HG03520 (cell line): ENCODE measurements around the gene GHRL.
"Not testable (repeated sequence)": the region's sequence is repeated elsewhere in the genome, so short reads cannot be mapped to it uniquely, and the experiment has no call there.

Experiments
- ATAC-seq: cut with Tn5 transposase; IDR thresholded peaks from one replicate; pipeline ENCODE4 v1.9.1; 2021; ENCODE audit warnings: mild to moderate bottlenecking, moderate library complexity; ENCODE audit not compliant: unreplicated experiment

The GHRL gene

GRCh38 chr3:10300087-10300486 is 7.3 kb upstream of the GHRL start:
- ATAC-seq, result no peak

GRCh38 chr3:10299679-10300078 is 6.9 kb upstream of the GHRL start:
- no peak for ATAC-seq

GRCh38 chr3:10299175-10299574 is 6.4 kb upstream of the GHRL start:
- ATAC-seq, result no peak

- not testable (repeated sequence) for ATAC-seq
These were observed 5.3 kb upstream of the GHRL start for GRCh38 chr3:10298064-10298463.

- no peak for ATAC-seq
These were observed 1.4 kb upstream of the GHRL start for GRCh38 chr3:10294030-10294586.

GRCh38 chr3:10291641-10292040 is 1.1 kb downstream of the GHRL start:
- ATAC-seq, result no peak

- ATAC-seq, result no peak
These were observed 2.1 kb downstream of the GHRL start for GRCh38 chr3:10290481-10291176.

- no peak for ATAC-seq
These were observed 2.9 kb downstream of the GHRL start for GRCh38 chr3:10289787-10290355.

- no peak for ATAC-seq
These were observed 3.7 kb downstream of the GHRL start for GRCh38 chr3:10289077-10289476.

- no peak for ATAC-seq
These were observed 4.2 kb downstream of the GHRL start for GRCh38 chr3:10288575-10288960.

GRCh38 chr3:10287936-10288574 is 4.7 kb downstream of the GHRL start:
- ATAC-seq, result no peak

GRCh38 chr3:10286596-10287295 is 6.0 kb downstream of the GHRL start:
- ATAC-seq, result no peak

GRCh38 chr3:10286133-10286524 is 6.6 kb downstream of the GHRL start:
- ATAC-seq, result no peak

GRCh38 chr3:10285272-10286132 is 7.2 kb downstream of the GHRL start:
- ATAC-seq, result no peak

- ATAC-seq, result no peak
These were observed 8.3 kb downstream of the GHRL start for GRCh38 chr3:10284496-10284895.

- ATAC-seq, result no peak
These were observed 9.1 kb downstream of the GHRL start for GRCh38 chr3:10283638-10284037.

GRCh38 chr3:10281951-10282350 is 10.8 kb downstream of the GHRL start:
- ATAC-seq, result no peak

- no peak for ATAC-seq
These were observed 12.2 kb downstream of the GHRL start for GRCh38 chr3:10280571-10280970.

GRCh38 chr3:10280177-10280529 is 12.6 kb downstream of the GHRL start:
- no peak for ATAC-seq

- ATAC-seq, result no peak
These were observed 13.2 kb downstream of the GHRL start for GRCh38 chr3:10279384-10280176.
